CD4-positive, alpha-beta T cell treated with Interleukin-6 at 100 ng/mL for 8 hours (primary cell): ENCODE measurements around the gene GMIP.
"Not testable (repeated sequence)": the region's sequence is repeated elsewhere in the genome, so short reads cannot be mapped to it uniquely, and the experiment has no call there.

Experiments
- DNase-seq: peaks from one replicate; pipeline ENCODE4 v3.0.0-alpha.2; 2020; ENCODE audit warnings: mixed read lengths, low spot score

The GMIP gene

DNA sequence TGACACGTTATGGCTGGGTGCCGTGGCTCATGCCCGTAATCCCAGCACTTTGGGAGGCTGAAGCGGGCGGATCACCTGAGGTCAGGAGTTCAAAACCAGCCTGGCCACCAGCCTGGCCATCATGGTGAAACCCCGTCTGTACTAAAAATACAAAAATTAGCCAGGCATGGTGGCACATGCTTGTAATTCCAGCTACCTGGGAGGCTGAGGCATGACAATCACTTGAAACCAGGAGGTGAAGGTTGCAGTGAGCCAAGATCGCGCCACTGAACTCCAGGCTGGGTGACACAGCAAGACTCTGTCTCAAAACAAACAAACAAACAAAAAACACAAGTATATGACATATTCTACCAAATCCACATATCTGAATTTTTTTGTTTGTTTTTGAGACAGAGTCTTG is 36.8 kb downstream of the GMIP start:
- DNase-seq = not testable (repeated sequence)

DNA sequence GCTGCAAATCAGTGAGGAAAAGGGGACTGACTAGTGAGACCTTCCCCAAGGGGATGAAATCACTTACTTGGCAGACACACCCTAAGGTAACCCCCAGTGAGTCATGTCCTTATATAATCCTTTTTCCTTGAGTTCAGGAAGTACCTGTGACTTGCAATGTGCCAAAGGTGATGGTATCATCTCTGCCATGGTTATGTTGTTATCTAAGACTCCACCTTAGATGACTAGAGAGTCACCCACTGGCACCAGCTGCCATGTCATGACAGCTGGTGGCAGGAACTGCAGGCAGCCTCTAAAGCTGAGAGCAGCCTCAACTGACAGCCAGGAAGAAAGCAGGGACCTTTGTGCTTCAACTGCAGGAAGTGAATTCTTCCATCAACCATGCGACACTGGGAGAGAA is 37.4 kb downstream of the GMIP start:
- peak; percentile 79 for DNase-seq

DNA sequence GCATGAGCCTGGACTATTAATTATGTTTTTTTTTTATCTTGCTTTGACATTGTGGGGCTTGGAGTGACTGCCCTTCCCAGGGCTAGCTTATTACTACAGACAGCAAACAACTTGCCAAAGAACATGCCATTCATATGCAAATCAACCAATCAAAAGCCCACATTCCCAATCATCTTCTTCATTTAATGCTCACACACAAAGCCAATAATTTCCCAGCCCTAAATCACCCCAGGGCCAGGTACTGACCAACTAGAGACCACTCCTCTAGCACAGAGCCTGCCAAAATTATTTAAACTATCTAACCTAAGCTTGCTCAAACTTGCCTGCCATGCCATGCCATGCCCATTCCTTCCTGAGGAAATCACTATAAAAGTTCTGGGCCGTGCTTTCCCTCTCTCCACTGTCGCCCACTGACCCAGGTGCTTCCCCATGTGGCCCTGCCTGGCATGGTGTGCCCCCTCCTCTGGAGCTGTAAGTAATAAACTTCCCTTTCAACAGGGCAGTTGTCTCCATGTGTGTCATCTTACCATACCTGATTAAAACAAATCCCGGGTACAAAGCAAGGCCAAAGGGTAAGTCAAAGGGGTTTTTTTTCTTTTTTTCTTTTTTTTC is 40.6 kb downstream of the GMIP start:
- no peak for DNase-seq

DNA sequence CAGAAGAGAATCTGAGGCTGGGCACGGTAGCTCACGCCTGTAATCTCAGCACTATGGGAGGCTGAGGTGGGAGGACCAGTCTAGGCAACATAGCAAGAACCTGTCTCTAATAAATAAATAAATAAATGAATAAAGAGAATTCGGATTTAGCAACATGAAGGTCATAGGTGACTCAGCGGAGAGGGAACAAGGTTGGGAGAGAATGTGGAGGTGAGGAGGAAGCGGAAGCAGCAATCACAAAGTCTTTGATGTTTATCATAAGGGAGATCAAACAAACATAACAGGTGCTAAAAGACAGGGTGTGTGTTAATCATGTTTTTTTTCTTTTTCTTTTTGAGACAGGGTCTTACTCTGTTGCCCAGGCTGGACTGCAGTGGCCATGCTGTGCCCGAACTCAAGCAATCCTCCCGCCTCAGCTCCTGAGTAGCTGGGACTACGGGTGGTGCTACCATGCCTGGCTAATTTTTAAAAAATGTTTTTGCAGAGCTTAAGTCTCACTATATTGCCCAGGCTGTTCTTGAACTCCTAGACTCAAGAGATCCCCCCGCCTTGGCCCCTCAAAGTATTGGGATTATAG is 41.2 kb downstream of the GMIP start:
- peak; percentile 70 for DNase-seq

DNA sequence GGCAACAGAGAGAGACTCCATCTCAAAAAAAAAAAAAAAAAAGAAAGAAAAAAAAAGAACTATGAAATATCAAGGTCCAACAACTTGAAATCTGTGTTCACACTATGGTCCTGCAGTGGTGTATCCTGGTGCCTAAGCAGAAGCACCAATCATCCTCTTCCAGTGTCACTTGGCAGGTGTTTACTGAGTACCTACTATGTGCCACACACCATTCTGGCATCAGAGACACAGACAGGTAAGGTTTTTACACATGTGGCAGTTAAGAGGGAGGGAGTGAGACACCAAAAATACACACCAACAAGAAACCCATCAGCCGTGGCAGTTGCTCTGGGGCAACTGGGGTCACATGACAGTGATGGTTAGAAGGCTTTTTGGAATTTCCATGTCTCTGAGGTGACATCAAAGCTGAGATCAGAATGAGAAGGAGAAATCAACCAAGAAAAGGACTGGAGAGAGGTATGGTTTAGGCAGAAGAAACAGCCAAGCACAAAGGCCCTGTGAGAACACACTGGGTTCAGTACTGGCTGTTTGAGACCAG is 42.6 kb downstream of the GMIP start:
- no peak for DNase-seq

DNA sequence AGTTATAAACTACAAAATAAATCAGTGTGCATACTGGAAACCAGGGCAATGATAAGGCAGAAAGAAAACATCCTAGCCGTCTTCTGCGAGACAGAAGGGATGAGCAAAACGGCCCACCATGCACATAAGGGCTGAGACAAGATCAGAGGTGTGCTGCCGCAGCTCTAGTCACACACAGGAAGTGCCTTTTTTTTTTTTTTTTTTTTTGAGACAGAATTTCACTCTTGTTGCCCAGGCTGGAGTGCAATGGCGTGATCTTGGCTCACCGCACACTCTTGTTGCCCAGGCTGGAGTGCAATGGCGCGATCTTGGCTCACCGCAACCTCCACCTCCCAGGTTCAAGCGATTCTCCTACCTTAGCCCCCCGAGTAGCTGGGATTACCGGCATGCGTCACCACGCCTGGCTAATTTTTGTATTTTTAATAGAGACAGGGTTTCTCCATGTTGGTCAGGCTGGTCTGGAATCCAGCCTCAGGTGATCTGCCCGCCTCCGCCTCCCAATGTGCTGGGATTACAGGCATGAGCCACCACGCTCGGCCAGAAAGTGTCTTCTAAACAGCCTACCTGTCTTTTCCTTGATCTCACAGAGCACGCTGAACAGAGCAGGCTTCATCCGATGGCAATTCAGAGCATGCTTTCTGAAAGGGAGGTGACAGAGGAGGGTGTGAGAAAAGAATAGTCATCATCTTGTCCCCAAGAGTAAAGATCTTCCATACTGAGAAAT is 44.6 kb downstream of the GMIP start:
- DNase-seq = peak; percentile 80

DNA sequence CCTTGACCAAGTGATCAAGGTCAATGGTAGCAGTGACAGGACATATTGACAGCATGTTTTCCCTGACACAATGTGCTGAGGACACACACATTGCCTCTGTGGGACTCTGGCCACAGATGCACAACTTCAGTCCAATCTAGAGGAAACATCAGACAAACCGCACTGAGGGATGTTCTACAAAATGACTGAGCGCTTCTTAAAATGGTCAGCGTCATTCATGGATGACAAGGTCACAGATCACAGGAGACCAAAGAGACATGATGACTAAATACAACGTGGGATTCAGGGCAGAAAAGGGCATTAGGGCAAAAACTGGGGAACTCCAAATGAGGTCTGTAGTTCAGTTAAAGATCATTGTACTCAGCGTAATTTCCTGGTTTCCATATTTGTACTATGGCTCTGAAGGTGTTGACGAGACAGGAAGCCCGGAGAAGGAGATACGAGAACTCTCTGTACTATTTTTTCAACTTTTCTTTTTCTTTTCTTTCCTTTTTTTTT is 45.6 kb downstream of the GMIP start:
- peak; percentile 74 for DNase-seq

DNA sequence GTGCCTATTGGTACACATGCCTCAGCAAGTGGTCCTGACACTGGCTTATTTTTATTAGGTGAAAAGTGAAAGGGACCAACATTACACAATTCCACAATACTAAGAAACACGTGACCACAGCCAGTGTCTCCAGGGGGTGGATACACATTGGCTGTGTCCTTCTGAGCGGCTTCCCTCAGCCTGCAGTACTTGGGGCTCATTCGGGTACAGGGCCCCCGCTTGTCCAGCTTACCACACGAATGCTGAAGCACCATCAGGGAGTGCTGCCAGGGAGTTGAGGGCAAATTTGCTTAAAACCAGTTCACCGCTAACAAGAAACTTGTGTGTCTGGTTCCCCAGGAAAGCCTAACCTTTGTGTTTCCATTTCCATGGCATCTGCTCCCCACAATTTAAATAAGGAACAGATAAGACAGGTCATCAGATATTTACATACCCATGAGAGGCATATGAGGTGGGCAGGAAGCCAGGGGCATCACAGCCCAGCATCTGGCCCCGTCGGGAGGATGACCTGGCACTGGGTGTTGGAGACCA is 48.2 kb downstream of the GMIP start:
- DNase-seq = no peak

DNA sequence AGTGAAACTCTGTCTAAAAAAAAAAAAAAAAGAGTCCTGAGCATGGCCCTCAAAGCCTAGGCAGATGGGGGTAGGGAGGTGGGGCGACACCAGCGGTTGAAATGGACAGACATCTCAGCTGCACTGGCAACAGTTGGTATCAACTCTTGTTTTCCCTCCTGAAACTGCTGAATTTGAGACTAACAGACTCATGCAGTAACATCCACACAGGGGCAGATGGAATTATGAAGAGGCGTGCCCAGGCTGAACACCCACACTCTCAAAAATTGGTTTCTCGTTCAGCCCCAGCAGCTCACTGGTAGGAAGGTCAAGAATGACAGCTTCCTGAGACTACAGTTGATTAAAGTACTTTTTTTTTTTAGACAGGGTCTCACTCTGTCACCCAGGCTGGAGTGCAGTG is 49.1 kb downstream of the GMIP start:
- no peak for DNase-seq

DNA sequence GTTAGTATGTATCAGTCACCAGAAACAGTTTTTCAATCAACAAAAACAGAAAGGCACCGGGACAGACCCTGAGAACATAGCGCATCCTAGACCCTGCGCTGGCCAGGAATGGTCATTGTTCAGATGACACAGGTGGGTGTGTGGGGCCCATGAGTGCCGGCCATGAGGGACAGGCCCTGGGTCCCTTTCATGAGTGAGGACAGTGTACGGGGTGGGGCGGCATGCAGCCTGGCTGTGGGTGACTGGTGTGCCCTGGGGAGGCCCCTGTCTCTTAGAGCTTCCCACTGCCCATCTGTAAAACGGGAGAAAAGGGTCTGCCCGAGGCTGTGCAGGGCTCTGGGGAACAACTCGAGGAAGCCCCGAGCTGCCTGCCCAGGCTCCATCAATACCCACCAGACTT is 50.8 kb downstream of the GMIP start:
- no peak for DNase-seq

DNA sequence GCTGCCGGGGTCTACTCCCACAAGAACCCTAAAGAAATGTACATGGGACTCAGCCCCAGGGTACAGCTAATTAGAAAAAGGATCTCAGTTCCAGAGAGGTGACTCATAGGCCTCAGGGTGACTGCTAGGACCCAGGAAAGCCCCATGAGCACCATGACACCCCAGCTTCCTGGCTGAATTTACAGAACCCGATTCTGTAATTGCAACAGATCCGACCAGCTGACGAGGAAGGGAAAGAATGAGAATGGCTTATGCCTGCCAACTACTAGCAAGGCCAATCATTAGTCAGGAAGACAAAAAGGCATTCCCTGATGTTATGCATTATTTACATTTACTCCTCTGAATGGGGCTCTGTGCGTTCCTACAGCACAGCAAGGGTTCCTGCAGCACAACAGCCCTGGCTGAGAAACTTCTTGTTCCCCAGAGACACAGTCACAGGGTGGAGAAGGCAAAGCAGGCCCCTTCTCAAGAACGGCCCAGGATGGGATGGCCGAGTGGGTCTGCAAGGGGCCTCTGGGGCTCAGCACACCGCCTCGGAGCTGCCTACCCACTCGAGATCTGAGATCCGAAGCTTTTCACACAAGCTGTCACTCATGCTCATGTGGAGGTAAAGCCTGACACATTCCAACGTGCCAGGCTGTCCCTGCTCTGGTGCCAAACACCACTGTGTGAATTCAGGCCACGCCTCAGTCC is 52.2 kb downstream of the GMIP start:
- DNase-seq = peak; percentile 72

DNA sequence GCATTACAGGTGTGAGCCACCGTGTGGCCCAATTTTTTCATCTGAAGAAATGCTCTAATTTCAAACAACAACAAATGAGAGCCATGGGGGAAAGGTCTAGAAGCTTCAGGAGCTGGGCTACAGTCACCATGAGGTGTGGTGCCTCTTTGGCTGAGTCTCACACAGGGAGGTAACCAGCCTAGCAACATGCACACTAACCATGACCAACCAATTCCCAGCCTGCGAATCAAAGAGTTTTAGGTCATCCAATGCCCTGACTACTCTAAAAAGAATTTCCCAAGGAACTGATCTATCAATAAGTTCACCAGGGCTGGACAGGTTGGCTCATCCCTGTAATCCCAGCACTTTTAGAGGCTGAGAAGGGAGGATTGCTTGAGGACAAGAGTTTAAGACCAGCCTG is 54.9 kb downstream of the GMIP start:
- no peak for DNase-seq

DNA sequence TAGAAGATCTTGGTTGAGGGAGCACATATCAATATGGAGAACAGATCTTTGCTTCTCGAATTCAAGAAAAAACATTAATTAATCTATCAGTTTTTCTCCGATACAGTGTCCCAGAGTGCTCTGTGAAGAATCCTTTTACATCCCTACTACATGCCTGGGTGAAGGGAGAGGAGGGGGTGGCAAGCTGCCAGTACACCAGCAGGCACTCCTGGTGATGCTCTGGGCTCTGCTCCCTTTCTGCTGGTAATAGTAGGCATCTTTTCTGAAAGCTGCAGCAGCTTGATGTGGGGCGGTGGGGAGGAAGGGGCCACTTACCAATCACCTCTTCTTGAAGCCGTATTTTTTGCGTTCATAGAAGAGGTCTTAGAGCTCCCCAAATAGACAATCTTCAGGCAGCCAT is 55.7 kb downstream of the GMIP start:
- DNase-seq = no peak

DNA sequence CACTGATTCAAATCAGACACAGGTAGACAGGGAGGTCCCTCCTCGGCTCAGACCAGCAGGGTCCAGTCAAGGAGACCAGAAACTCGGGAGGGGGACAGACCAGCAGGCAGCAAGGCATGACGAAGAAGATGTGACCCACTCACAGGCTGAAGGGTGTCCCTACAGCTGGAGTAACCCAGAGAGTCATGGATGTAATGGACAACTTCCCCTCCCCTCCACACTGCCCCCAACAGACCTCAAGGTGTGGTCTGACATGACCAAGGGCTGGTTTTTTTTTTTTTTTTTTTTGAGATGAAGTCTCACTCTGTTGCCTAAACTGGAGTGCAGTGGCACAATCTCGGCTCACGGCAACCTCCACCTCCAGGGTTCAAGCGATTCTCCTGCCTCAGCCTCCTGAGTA is 59.1 kb downstream of the GMIP start:
- DNase-seq = no peak

DNA sequence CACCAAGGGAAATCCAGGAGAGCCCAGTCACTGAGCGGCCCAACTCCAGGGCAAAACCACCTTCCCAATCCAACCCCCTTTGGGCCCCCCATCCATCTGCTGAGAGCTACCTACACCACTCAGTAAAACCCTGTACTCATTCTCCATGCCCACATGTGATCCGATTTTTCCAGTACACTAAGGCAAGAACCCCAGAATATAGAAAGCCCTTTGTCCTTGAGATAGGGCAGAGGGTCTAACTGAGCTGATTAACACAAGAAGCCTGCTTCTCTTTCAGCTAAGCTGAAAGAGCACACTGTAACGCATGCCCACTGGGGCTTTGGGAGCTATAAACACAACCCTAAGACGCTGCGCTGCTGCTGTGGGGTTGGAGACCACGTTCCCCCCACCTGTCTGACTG is 61.0 kb downstream of the GMIP start:
- DNase-seq = no peak

DNA sequence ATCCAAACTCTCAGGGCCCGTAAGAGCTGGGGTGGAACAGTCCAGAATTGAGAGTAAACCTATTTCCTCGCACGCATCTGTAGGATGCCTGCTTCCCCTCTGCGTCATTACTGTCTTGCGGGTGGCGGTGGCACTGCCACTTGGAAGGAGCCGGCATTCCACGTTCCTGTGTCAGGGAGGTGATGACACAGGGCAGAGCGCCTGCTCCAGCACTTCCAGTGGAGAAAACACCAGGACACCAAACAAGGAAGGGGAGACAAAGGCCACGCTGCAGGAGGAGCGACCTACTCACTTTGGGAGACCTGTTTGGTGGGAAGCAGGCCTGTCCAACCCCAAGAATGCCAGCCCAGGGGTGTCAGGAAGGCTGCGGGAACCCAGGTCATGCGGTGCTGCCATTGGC is 62.1 kb downstream of the GMIP start:
- DNase-seq = no peak

DNA sequence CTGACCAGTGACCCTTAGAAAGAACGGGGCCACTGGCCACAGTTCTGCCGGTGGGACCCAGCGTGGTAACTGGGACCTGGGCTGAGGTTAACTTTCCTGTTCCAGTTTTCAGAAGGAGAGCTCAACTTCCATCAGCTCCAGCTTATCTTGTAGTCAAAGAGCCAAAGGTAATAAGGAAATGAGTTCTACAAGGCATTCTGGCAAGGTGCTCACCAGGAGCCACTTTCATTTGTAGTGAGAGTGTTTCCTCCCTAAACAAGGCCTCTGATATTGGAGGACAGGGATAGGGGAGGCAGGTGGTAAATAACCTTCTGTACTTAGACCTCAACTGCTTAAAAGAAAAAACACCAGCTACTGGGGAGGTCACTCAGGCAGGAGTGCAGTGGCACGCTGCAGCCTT is 63.0 kb downstream of the GMIP start:
- no peak for DNase-seq

DNA sequence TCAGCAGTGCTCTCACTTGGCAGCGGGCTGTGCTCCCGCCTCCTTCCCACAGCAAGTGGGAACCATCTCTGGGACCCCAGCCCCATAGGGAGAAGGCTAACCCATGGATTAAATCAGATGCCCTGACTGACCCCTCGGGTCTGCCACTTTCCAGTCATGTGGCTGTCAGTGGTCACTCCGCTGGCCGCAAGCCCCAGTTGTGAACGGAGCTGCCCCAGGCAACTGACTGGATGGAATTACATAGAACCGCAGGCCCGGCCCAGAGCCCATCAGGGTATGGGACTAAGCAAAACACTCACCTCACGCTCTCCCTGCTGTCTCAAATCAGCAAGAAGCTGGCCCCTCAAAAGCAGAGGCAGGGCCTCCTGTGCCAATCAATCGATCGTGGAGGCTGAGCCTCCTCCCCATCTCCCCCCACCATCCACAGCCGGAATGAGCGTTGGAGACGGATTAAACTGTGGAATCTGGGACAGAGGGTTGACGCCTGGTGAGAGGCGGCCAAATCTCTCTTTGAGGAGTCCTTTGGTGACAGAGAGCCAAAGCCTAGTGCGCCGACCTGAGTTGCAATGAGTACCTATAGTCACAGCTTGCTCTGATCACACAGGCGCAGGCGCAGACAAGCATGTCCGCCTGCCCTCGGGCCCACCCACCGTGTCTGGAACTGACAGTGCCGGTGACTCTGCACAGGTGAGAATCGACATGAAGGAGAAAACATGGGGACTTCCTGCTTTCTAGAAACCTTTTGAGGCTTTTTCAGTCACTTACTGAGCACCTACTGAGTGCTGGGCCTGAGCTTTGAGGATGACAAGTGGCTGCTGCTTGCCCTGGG is 63.7 kb downstream of the GMIP start:
- DNase-seq = no peak
